DOHH2 (cell line): ENCODE results near the gene MMP8.
A peak's percentile ranks its signal among the peaks of the same experiment; 100 is the strongest.
"Not testable (repeated sequence)": the region's sequence is repeated elsewhere in the genome, so short reads cannot be mapped to it uniquely, and the experiment has no call there.

ENCODE experiments used
- H3F3A ChIP-seq: fragments of 200-600 bp; sonication (generic), shearing (Covaris generic); 2 replicates; pipeline ENCODE4 v1.6.0; 2016; ENCODE audit warnings: antibody characterized with exemption, mild to moderate bottlenecking; ENCODE audit not compliant: control insufficient read depth, insufficient read depth
- H3K27ac ChIP-seq: fragments of 200-600 bp; sonication (generic); 2 replicates; pipeline ENCODE4 v1.5.1; 2014; ENCODE audit warnings: low read depth, mild to moderate bottlenecking, low read length, moderate library complexity
- H3K27me3 ChIP-seq: fragments of 200-600 bp; sonication (generic); 2 replicates; pipeline ENCODE4 v1.6.1; 2014; ENCODE audit warnings: mild to moderate bottlenecking, low read length, mixed read lengths; ENCODE audit not compliant: control insufficient read depth
- H3K36me3 ChIP-seq: fragments of 200-600 bp; sonication (generic); 2 replicates; pipeline ENCODE4 v1.6.1; 2014; ENCODE audit warnings: mild to moderate bottlenecking, low read length, moderate library complexity, mixed read lengths; ENCODE audit not compliant: control insufficient read depth
- H3K4me1 ChIP-seq: fragments of 200-600 bp; sonication (generic); 2 replicates; pipeline ENCODE4 v1.6.1; 2014; ENCODE audit warnings: mild to moderate bottlenecking, low read length, mixed read lengths; ENCODE audit not compliant: control insufficient read depth
- H3K4me2 ChIP-seq: fragments of 200-600 bp; sonication (generic); 2 replicates; pipeline ENCODE4 v1.6.0; 2014; ENCODE audit warnings: mild to moderate bottlenecking, low read length, moderate library complexity
- H3K4me3 ChIP-seq: fragments of 200-600 bp; sonication (generic); 2 replicates; pipeline ENCODE4 v1.5.1; 2014; ENCODE audit warnings: mild to moderate bottlenecking, low read length, mixed read lengths
- H3K79me2 ChIP-seq: fragments of 200-600 bp; sonication (generic); 2 replicates; pipeline ENCODE4 v1.6.1; 2014; ENCODE audit warnings: mild to moderate bottlenecking, low read length, mixed read lengths; ENCODE audit not compliant: control insufficient read depth
- H3K9me2 ChIP-seq: fragments of 200-600 bp; sonication (generic); replicated peaks from 2 replicates; pipeline ENCODE4 v1.6.1; 2014; ENCODE audit warnings: mild to moderate bottlenecking, low read length, mixed read lengths; ENCODE audit not compliant: control insufficient read depth
- H3K9me3 ChIP-seq: fragments of 200-600 bp; sonication (generic); 2 replicates; pipeline ENCODE4 v1.6.1; 2014; ENCODE audit warnings: antibody characterized with exemption, low read length, mixed read lengths; ENCODE audit not compliant: control insufficient read depth, insufficient read depth
- H4K20me1 ChIP-seq: fragments of 200-600 bp; sonication (generic); 2 replicates; pipeline ENCODE4 v1.6.0; 2014; ENCODE audit warnings: low read depth, mild to moderate bottlenecking, antibody characterized with exemption, low read length, moderate library complexity; ENCODE audit not compliant: control insufficient read depth, insufficient read depth
- EZH2phosphoT487 ChIP-seq: fragments of 200-600 bp; sonication (generic); IDR thresholded peaks from 2 replicates; pipeline ENCODE4 v1.6.1; 2017; ENCODE audit warnings: borderline replicate concordance, mild to moderate bottlenecking, antibody characterized with exemption, low read length, moderate library complexity, mixed read lengths
- TF ChIP-seq, protein P1 (sequence below): fragments of 200-600 bp; sonication (generic); IDR thresholded peaks from one replicate; pipeline ENCODE4 v1.5.1; 2014; ENCODE audit warnings: antibody characterized with exemption, mild to moderate bottlenecking, low read depth, low read length; ENCODE audit not compliant: poor library complexity, severe bottlenecking

Gene MMP8

DNA sequence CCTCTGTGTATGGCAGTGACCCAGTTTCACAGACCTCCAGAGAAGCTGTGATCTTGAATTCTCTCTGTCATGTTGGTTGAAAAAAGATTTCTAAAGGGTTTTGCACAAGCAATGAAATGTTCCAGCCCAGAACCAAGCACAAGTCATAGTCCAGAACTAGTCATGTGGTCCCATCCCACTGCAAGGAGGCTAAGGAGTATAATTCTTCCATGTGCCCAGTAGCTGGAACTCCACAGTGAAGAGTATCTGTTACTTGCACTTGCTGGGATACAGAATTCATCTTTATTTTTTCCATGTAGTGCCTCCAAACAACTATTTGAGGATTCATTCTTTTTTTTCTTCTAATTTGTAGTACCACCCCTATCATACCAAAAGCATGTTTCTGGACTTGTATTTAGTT, 9.9 kb upstream of the MMP8 start:
- no peaks in the 10 kb centered on the region for H4K20me1 ChIP-seq
- H3K4me3 ChIP-seq: no peak overlapping the region
- no peaks in the 10 kb centered on the region for H3K4me1 ChIP-seq
- H3K9me2 ChIP-seq: no peaks in the 10 kb centered on the region
- no peaks in the 10 kb centered on the region for H3K36me3 ChIP-seq
- H3K79me2 ChIP-seq: no peaks in the 10 kb centered on the region
- H3K4me2 ChIP-seq: no peak overlapping the region
- peaks cover 7% of the 10 kb centered on the region; the same call in 1 of the 2 replicates for H3K27me3 ChIP-seq
- TF ChIP-seq, protein P1, sequence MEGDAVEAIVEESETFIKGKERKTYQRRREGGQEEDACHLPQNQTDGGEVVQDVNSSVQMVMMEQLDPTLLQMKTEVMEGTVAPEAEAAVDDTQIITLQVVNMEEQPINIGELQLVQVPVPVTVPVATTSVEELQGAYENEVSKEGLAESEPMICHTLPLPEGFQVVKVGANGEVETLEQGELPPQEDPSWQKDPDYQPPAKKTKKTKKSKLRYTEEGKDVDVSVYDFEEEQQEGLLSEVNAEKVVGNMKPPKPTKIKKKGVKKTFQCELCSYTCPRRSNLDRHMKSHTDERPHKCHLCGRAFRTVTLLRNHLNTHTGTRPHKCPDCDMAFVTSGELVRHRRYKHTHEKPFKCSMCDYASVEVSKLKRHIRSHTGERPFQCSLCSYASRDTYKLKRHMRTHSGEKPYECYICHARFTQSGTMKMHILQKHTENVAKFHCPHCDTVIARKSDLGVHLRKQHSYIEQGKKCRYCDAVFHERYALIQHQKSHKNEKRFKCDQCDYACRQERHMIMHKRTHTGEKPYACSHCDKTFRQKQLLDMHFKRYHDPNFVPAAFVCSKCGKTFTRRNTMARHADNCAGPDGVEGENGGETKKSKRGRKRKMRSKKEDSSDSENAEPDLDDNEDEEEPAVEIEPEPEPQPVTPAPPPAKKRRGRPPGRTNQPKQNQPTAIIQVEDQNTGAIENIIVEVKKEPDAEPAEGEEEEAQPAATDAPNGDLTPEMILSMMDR: no peak
- no peak for TF ChIP-seq EZH2phosphoT487
- no peaks in the 10 kb centered on the region for H3F3A ChIP-seq
- H3K27ac ChIP-seq: no peak overlapping the region
- H3K9me3 ChIP-seq: no peaks in the 10 kb centered on the region

DNA sequence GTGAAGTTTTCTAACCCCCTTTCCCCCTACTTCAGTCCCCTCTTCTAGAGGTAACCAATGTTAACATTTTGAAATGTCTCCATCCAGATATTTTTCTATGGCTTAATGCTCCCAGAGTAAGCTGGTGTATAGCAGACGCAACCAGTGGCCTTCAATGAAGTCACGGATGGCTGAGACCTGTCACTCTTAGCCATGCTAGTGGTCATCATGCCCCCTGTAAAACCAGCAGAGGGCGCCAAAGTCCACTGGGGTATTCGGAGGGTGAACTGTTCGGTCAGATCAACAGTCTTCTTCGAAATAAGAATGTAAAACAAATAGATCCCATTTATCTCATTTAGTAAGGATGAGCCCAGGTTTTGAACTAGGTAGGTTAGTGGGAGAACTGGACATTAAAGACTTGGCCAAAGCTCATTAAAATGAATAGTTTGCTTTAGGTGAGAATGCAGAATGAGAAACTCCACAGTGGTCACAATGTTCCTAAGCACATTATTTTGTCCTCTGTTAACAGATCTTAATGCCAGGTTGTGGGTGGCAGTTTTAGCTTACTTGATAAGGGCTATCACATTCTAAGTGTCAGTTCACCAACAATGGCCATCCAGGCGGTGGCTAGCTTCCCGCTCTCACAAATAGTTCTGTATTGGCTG, 8.6 kb upstream of the MMP8 start:
- H3K4me3 ChIP-seq: no peak overlapping the region
- H3F3A ChIP-seq: no peaks in the 10 kb centered on the region
- peaks cover 7% of the 10 kb centered on the region; the same call in 1 of the 2 replicates for H3K27me3 ChIP-seq
- H3K4me2 ChIP-seq: no peak overlapping the region
- H3K4me1 ChIP-seq: no peaks in the 10 kb centered on the region
- H3K79me2 ChIP-seq: no peaks in the 10 kb centered on the region
- TF ChIP-seq, protein P1: peak; percentile 98
- no peak for TF ChIP-seq EZH2phosphoT487
- no peaks in the 10 kb centered on the region for H4K20me1 ChIP-seq
- H3K9me2 ChIP-seq: no peaks in the 10 kb centered on the region
- no peak overlapping the region for H3K27ac ChIP-seq
- H3K9me3 ChIP-seq: no peaks in the 10 kb centered on the region
- no peaks in the 10 kb centered on the region for H3K36me3 ChIP-seq

DNA sequence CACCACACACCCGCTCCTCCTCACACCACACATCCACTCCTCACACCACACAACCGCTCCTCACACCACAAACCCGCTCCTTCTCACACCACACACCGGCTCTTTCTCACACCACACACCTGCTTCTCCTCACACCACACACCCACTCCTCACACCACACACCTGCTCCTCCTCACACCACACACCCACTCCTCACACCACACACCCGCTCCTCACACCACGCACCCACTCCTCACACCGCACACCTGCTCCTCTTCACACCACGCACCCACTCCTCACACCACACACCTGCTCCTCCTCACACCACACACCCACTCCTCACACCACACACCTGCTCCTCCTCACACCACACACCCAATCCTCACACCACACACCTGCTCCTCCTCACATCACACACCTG, 6.2 kb upstream of the MMP8 start:
- H3K4me1 ChIP-seq, H3K4me2 ChIP-seq, H3K36me3 ChIP-seq, H3K9me3 ChIP-seq, H3K9me2 ChIP-seq, H3K27me3 ChIP-seq, H3K79me2 ChIP-seq, H3F3A ChIP-seq, H3K4me3 ChIP-seq, H4K20me1 ChIP-seq, H3K27ac ChIP-seq: not testable (repeated sequence)

DNA sequence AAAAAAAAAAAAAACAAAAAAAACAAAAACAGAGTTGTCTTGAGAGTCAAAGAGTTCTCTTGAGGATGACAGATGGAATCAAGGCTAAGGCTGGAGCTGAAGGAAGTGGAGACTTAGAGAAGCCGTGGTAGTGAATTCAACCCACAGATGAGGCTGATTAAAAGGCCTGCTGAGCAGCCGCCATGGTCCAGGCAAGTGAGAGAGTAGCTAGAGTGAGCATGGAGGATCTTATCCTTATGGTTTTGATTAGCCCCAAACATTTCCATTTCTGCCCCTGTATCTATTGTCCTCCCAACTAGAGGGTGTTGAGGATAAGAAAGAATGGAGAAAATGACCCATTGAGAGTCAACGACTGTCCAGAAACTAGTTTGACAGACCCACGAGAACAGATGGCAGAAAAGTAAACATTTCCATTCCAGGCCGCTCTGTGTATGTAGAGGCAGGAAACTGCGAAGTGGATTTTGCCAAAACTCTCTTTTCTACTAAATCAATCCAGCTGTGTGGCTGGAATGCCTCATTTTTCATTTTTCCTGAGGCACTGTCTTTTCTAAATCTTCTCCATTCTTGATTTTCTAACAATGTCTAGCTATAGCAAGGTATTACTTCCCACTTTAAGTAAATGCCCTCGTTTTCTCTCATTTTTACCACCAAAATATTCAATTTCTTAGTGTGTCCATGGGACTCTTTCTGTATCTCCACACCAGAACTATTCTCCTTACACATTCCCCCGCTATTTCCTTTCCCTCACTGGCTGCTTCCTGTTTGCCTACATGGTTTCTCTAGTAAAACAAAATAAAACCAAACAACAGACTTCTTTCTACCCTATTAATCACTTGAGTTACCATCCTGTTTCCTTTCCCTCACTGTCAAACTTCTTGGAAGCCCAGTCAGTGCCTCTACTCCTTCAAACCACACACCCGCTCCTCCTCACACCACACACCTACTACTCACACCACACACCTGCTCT, 5.4 kb upstream of the MMP8 start:
- Histone ChIP-seq H3K27me3 (peaks cover 7% of the 10 kb centered on the region; the same call in 1 of the 2 replicates), H3K4me1 (no peaks in the 10 kb centered on the region), H3K4me3 (no peak overlapping the region), H3F3A (no peaks in the 10 kb centered on the region), H4K20me1 (no peaks in the 10 kb centered on the region), H3K79me2 (no peaks in the 10 kb centered on the region), H3K9me2 (no peaks in the 10 kb centered on the region), H3K36me3 (no peaks in the 10 kb centered on the region), H3K4me2 (no peak overlapping the region), H3K27ac (no peak overlapping the region), H3K9me3 (no peaks in the 10 kb centered on the region)
- TF ChIP-seq EZH2phosphoT487: no peak
- TF ChIP-seq, protein P1: no peak
